B cell (primary cell): ENCODE data around the gene TLE7. TPM values are rescaled to one million over a fixed set of nuclear protein-coding genes. Genes with fewer than 3 reads are reported as not detected.

Source experiments
- ATAC-seq: fragments of 200-7000 bp; cut with Tn5 transposase; one replicate; pipeline ENCODE4 v1.10.0; 2021; ENCODE audit warnings: low read depth, mild to moderate bottlenecking, moderate number of reproducible peaks, moderate library complexity
- CTCF ChIA-PET: fragments of 350-600 bp; sonication (Branson Sonifier 250); formaldehyde crosslinking; loops from one replicate; lab custom pipeline; 2021; ENCODE audit warnings: antibody characterized with exemption, inconsistent platforms; lab: Charles Lee
- POLR2A ChIA-PET: fragments of 350-600 bp; sonication (Branson Sonifier 250); formaldehyde crosslinking; loops from one replicate; lab custom pipeline; 2021; ENCODE audit warnings: antibody characterized with exemption; lab: Charles Lee
- DNase-seq: peaks from one replicate; pipeline ENCODE4 v3.0.0; 2013
- H2AFZ ChIP-seq: 2 replicates; pipeline ENCODE4 v1.6.1; 2012; ENCODE audit warnings: mild to moderate bottlenecking, low read depth, low read length; ENCODE audit not compliant: insufficient read depth, poor library complexity, severe bottlenecking
- H3K27ac ChIP-seq, 2 donors: 1 replicate in 1 of 2; 2 replicates in 1 of 2; pipeline ENCODE4 v1.5.1; 2012 to 2013; ENCODE audit warnings: low read length in 2 of 2, mild to moderate bottlenecking in 2 of 2, moderate library complexity in 1 of 2
- H3K27me3 ChIP-seq, 4 experiments: fragments of 200-600 bp in 1 of 4; sonication (generic) in 1 of 4; replicated peaks in 1 of 4; 1 replicate in 2 of 4; 2 replicates in 2 of 4; pipeline versions ENCODE4 v1.6.1 to v1.7.0; 2013 to 2016; ENCODE audit warnings: low read length in 3 of 4, mild to moderate bottlenecking in 2 of 4, mixed read lengths in 1 of 4, moderate library complexity in 1 of 4; ENCODE audit not compliant: insufficient read depth in 4 of 4, control insufficient read depth in 3 of 4; ENCODE audit errors: control extremely low read depth in 1 of 4
- H3K36me3 ChIP-seq, 2 experiments: replicated peaks in 1 of 2; 1 replicate in 1 of 2; 2 replicates in 1 of 2; pipeline versions ENCODE4 v1.6.1 to v1.7.1; 2013; ENCODE audit warnings: low read length in 1 of 2; ENCODE audit not compliant: insufficient read depth in 2 of 2, control insufficient read depth in 1 of 2; ENCODE audit errors: control extremely low read depth in 1 of 2, extremely low read depth in 1 of 2
- H3K4me1 ChIP-seq, 2 donors: fragments of 200-600 bp in 1 of 2; sonication (generic) in 1 of 2; 1 replicate in 1 of 2; 2 replicates in 1 of 2; pipeline versions ENCODE4 v1.5.1 to v1.6.1; 2013 to 2017; ENCODE audit warnings: low read length in 2 of 2; ENCODE audit not compliant: control insufficient read depth in 2 of 2, insufficient read depth in 2 of 2
- H3K4me2 ChIP-seq: replicated peaks from 2 replicates; pipeline ENCODE3; 2012; ENCODE audit warnings: mild to moderate bottlenecking, low read depth, low read length; ENCODE audit not compliant: poor library complexity, severe bottlenecking
- H3K4me3 ChIP-seq, 5 experiments: fragments of 200-600 bp in 1 of 5; sonication (generic) in 1 of 5; 1 replicate in 3 of 5; 2 replicates in 2 of 5; pipeline versions ENCODE4 v1.5.1 to v1.7.0; 2011 to 2016; ENCODE audit warnings: low read length in 4 of 5, mild to moderate bottlenecking in 4 of 5, low read depth in 2 of 5, control low read depth in 1 of 5, moderate library complexity in 1 of 5; ENCODE audit not compliant: insufficient read depth in 1 of 5; ENCODE audit errors: control extremely low read depth in 1 of 5, extremely low read depth in 1 of 5
- H3K79me2 ChIP-seq: fragments of 200-600 bp; sonication (generic); one replicate; pipeline ENCODE4 v1.6.0; 2016; ENCODE audit warnings: low read length; ENCODE audit not compliant: control insufficient read depth, insufficient read depth
- H3K9ac ChIP-seq: fragments of 200-600 bp; sonication (generic); 2 replicates; pipeline ENCODE4 v1.6.1; 2017; ENCODE audit warnings: mild to moderate bottlenecking, low read length, moderate library complexity
- H3K9me3 ChIP-seq, 3 donors: one replicate each; pipeline versions ENCODE4 v1.6.1 to v1.7.1; 2013; ENCODE audit warnings: low read length in 2 of 3; ENCODE audit not compliant: control insufficient read depth in 2 of 3, insufficient read depth in 1 of 3; ENCODE audit errors: control extremely low read depth in 1 of 3
- H4K20me1 ChIP-seq: 2 replicates; pipeline ENCODE4 v1.6.0; 2012; ENCODE audit warnings: mild to moderate bottlenecking, low read length; ENCODE audit not compliant: insufficient read depth, control insufficient read depth, poor library complexity, severe bottlenecking
- H3K27ac Mint-ChIP-seq: one replicate; pipeline ENCODE4 v1.8.0; 2021; ENCODE audit warnings: mixed read lengths
- H3K27me3 Mint-ChIP-seq: one replicate; pipeline ENCODE4 v1.8.0; 2021; ENCODE audit warnings: mixed read lengths
- H3K4me1 Mint-ChIP-seq: one replicate; pipeline ENCODE4 v1.8.0; 2021; ENCODE audit warnings: mixed read lengths
- H3K4me3 Mint-ChIP-seq: one replicate; pipeline ENCODE4 v1.8.0; 2021; ENCODE audit warnings: mixed read lengths
- H3K9me3 Mint-ChIP-seq: one replicate; pipeline ENCODE4 v1.8.0; 2022; ENCODE audit warnings: mixed read lengths; ENCODE audit not compliant: insufficient read depth
- CTCF ChIP-seq: fragments of 200-600 bp; IDR thresholded peaks from one replicate; pipeline ENCODE4 v1.8.0; 2022; ENCODE audit warnings: antibody characterized with exemption, mild to moderate bottlenecking
- EZH2 ChIP-seq: IDR thresholded peaks from 2 replicates; pipeline ENCODE4 v1.6.1; 2012; ENCODE audit warnings: borderline replicate concordance, low read depth, mild to moderate bottlenecking, moderate library complexity, low read length; ENCODE audit not compliant: insufficient read depth, poor library complexity, severe bottlenecking
- WGBS: methylation state at CpG from one replicate; pipeline ENCODE4 v1.1.5; 2013; ENCODE audit warnings: missing lambda C conversion rate; ENCODE audit not compliant: insufficient coverage; 5-methylcytosine and 5-hydroxymethylcytosine counted together
- intact Hi-C: fragments of 100-400 bp; cut with micrococcal nuclease; formaldehyde crosslinking; loops from one replicate; pipeline ENCODE4 v1.10.0; 2022
- polyA plus RNA-seq: library from polyadenylated mRNA; depleted of rRNA; stranded (reverse); fragments of >200 nt; gene quantifications from 2 replicates; pipeline ENCODE4 v1.2.3, GENCODE V29; 2012
- total RNA-seq, 2 donors: library from RNA; stranded (reverse); fragments of 120-200 nt in 1 of 2; gene quantifications; 1 replicate in 1 of 2; 2 replicates in 1 of 2; pipeline versions ENCODE4 v1.2.3 to v1.2.4, GENCODE V29; 2013 to 2022

Gene TLE7
- total and polyA plus RNA-seq, 2 donors (not counting 1 experiment from before 2014, with no cell fraction given), result not detected

GRCh38 chr16:71464231-71464630, 22.4 kb upstream of the TLE7 start:
- no peaks in the 10 kb centered on the region for H3K36me3 ChIP-seq
- DNase-seq (no peak), ATAC-seq (no peak)
- H3K4me3 Mint-ChIP-seq, result no peak overlapping the region
- H3K9me3 ChIP-seq, result peaks cover 0 to 2% (median 0%) of the 10 kb centered on the region in 3 donors
- no peaks in the 10 kb centered on the region for H4K20me1 ChIP-seq
- H3K27ac Mint-ChIP-seq, result no peak overlapping the region
- ChIA-PET POLR2A (interaction anchor here (1.0 kb wide), 1 partner anchor 20 kb away, joined by 4 read pairs; no protein-coding TSS in a partner anchor), CTCF (interaction anchor here (1.7 to 5.2 kb wide), 4 partner anchors 15 to 146 kb away, joined by 4 to 34 read pairs (median 6); no protein-coding TSS in a partner anchor)
- peaks cover 14 to 16% of the 10 kb centered on the region in 2 donors for H3K4me1 ChIP-seq
- no peaks in the 10 kb centered on the region for H3K27me3 Mint-ChIP-seq
- intact Hi-C loops, result no loop called here
- no peak overlapping the region for H3K27ac ChIP-seq
- TF ChIP-seq EZH2 (no peak), CTCF (no peak)
- no peaks in the 10 kb centered on the region for H3K27me3 ChIP-seq
- whole genome bisulfite sequencing, result no CpG with 5 or more reads among the region's 1 CpG
- H3K4me2 ChIP-seq, result no peak overlapping the region
- H3K4me1 Mint-ChIP-seq, result peaks cover 30% of the 10 kb centered on the region
- no peak overlapping the region for H3K9ac ChIP-seq
- peaks cover 2% of the 10 kb centered on the region for H3K9me3 Mint-ChIP-seq
- H2AFZ ChIP-seq, result no peak overlapping the region
- H3K4me3 ChIP-seq, result no peak overlapping the region
- peaks cover 27% of the 10 kb centered on the region for H3K79me2 ChIP-seq
